GM12891 (cell line): ENCODE measurements around the gene GAK.

Source experiments
- POLR2A ChIP-seq: IDR thresholded peaks from 2 replicates; pipeline ENCODE4 v1.6.1; 2011; ENCODE audit warnings: low read depth, low read length, control low read depth
- POLR2AphosphoS5 ChIP-seq: IDR thresholded peaks from 2 replicates; pipeline ENCODE4 v1.6.1; 2011; ENCODE audit warnings: low read depth, low read length, control low read depth
- TAF1 ChIP-seq: IDR thresholded peaks from 2 replicates; pipeline ENCODE4 v1.6.1; 2011; ENCODE audit warnings: low read depth, low read length, control low read depth

GRCh38 chr4:978957-979701, 47.0 kb upstream of the GAK start:
- no peak for TF ChIP-seq POLR2AphosphoS5
- no peak for TF ChIP-seq POLR2A
- TF ChIP-seq TAF1, result no peak
